ENCODE results near the gene DOC2A. TPM values are rescaled to one million over a fixed set of nuclear protein-coding genes. Genes with fewer than 3 reads are reported as not detected.
"Not testable (repeated sequence)": the region's sequence is repeated elsewhere in the genome, so short reads cannot be mapped to it uniquely, and the experiment has no call there.

The DOC2A gene
- total RNA-seq, 1 experiment from 2014 or later: not detected

DNA sequence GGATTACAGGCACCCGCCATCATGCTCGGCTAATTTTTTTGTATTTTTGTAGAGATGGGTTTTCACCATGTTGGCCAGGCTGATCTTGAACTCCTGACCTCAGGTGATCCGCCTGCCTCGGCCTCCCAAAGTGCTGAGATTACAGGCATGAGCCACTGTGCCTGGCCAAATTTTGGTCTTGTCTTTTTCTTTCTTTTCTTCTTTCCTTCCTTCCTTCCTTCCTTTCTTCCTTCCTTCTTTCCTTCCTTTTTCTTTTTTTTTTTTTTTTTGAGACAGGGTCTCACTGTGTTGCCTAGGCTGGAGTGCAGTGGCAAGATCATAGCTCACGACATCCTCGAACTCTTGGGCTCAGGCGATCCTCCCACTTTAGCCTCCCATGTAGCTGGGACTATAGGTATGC, 4.6 kb upstream of the DOC2A start:
- not testable (repeated sequence) for H3K4me3 ChIP-seq (ENCODE audit: low read length); H3K4me1 ChIP-seq (ENCODE audit: low read length); H2AFZ ChIP-seq (ENCODE audit: low read length); H3K9me2 ChIP-seq (replicated peaks; ENCODE audit: insufficient read depth, low read length); H3K9me3 ChIP-seq (ENCODE audit: low read length); H4K20me1 ChIP-seq (ENCODE audit: insufficient read depth, low read depth, low read length); H3K4me2 ChIP-seq (ENCODE audit: low read depth, low read length, poor library complexity, severe bottlenecking); H3K79me2 ChIP-seq (ENCODE audit: low read length); H3K36me3 ChIP-seq (ENCODE audit: insufficient read depth, low read length); DNase-seq; H3K27me3 ChIP-seq (ENCODE audit: low read length); H3K27ac ChIP-seq (ENCODE audit: low read length); H3K9ac ChIP-seq (ENCODE audit: low read length)

DNA sequence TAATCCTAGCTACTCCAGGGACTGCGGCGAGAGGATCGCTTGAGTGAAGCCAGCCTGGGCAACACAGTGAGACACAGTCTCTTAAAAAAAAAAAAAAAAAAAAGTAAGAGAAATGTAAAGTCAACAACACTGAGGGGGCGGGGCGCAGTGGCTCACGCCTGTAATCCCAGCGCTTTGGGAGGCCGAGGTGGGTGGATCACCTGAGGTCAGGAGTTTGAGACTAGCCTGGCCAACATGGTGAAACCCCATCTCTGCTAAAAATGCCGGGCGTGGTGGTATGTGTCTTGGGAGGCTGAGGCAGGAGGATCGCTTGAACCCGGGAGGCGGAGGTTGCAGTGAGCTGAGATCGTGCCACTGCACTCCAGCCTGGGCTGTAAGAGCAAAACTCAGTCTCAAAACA, 1.8 kb upstream of the DOC2A start:
- not testable (repeated sequence) for H4K20me1 ChIP-seq (ENCODE audit: insufficient read depth, low read depth, low read length); H3K4me2 ChIP-seq (ENCODE audit: low read depth, low read length, poor library complexity, severe bottlenecking); H3K9ac ChIP-seq (ENCODE audit: low read length); H3K36me3 ChIP-seq (ENCODE audit: insufficient read depth, low read length); H3K9me2 ChIP-seq (replicated peaks; ENCODE audit: insufficient read depth, low read length); H3K4me1 ChIP-seq (ENCODE audit: low read length); H3K27me3 ChIP-seq (ENCODE audit: low read length); H3K9me3 ChIP-seq (ENCODE audit: low read length); DNase-seq; H3K79me2 ChIP-seq (ENCODE audit: low read length); H3K4me3 ChIP-seq (ENCODE audit: low read length); H2AFZ ChIP-seq (ENCODE audit: low read length); H3K27ac ChIP-seq (ENCODE audit: low read length)

DNA sequence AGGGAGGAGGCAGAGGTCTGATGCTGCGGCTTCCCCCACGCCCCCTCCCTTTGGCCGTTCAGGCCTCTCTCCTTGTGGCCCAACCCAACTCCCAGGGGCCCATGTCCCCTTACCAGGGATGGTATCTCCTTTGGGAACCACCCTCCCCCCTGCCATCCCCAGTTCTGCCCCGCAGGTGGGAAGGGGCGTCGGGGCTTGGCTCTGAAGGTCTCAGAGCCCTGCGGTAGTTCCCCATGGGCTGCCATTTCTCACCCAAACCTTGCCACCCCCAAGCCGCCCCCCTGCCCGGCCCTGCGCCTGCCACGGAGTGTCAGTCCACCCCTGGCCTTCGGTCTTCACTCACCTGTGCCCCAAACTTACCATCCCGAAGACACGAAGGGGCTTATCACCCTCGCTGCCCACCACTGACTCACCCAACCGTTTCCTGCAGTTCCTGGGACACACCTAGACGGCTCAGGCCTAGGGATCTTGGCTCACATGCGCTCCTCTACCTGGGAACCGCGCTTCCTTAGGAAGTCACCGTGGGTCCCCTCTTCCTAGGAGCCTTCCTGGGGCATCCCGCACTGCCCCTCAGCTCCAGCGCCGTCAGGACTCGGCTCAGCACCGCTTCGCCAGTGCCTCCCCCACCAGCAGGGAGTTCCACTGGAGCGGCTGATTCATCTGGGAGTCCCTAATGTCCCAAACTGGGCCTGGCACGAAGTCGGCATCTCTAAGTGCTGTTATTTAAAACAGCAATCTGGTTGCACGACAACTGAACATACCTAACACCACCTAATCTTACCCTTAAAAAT, 1.1 kb upstream of the DOC2A start:
- no peaks in the 10 kb centered on the region for H3K9me2 ChIP-seq (replicated peaks; ENCODE audit: insufficient read depth, low read length)
- peaks cover 6% of the 10 kb centered on the region for H3K4me1 ChIP-seq (ENCODE audit: low read length)
- no peaks in the 10 kb centered on the region for H3K79me2 ChIP-seq (ENCODE audit: low read length)
- H3K36me3 ChIP-seq (ENCODE audit: insufficient read depth, low read length): no peaks in the 10 kb centered on the region
- H4K20me1 ChIP-seq (ENCODE audit: insufficient read depth, low read depth, low read length): no peaks in the 10 kb centered on the region
- 0 out of 2 replicates have a peak overlapping the region, but pooled peaks have one; percentile 30 for H3K9ac ChIP-seq (ENCODE audit: low read length)
- no peak overlapping the region for H2AFZ ChIP-seq (ENCODE audit: low read length)
- H3K27ac ChIP-seq (ENCODE audit: low read length): no peak overlapping the region
- no peak overlapping the region; the same call in 1 of the 2 replicates for H3K4me3 ChIP-seq (ENCODE audit: low read length)
- no peak for DNase-seq
- H3K27me3 ChIP-seq (ENCODE audit: low read length): no peaks in the 10 kb centered on the region
- H3K9me3 ChIP-seq (ENCODE audit: low read length): no peaks in the 10 kb centered on the region
- no peak overlapping the region for H3K4me2 ChIP-seq (ENCODE audit: low read depth, low read length, poor library complexity, severe bottlenecking)

DNA sequence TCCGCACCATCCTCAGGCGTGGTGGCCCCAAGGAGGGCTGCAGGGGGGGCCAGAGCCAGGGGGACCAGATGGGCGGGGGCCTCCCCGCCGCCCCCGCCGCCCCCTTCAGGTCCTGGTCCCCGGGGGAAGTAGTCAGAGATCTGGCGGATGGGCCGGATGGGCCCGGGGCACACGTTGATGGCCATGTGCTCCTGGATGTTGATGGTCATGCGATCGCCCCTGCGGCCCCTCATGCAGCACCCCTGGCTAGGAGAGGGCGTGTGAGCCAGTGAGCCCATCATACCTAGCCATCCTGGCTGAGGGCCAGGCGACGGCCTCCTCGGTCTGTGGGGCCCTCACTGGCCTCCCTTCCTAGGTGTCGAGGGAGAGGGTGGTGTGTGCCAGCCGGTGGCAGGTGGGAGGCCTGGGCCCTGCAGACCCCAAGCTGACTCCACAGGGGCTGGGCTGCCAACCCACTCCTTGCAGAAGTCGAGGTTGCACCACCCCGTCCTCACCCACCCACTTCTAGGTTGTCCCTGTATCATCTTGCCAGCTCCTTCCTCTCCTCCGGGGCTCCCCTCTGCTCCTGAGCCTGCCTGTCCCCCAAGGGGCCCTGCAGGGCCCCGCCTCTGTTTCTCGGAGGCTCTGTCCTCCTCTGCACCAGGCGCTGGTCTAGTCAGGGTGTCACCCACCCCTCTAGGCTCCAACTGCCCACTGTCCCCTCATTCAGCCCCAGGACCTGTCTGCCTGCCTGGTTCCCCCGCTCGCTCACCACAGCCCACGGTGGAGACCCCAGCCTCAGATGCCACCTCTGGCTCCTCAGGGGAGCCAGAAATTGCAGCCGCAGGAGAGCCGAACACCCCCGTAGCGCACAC, 610 bp downstream of the DOC2A start:
- peak overlapping the region; percentile 47 for H3K4me2 ChIP-seq (ENCODE audit: low read depth, low read length, poor library complexity, severe bottlenecking)
- 0 out of 2 replicates have a peak, but pooled peaks cover 5% of the 10 kb centered on the region for H4K20me1 ChIP-seq (ENCODE audit: insufficient read depth, low read depth, low read length)
- no peaks in the 10 kb centered on the region for H3K27me3 ChIP-seq (ENCODE audit: low read length)
- H3K79me2 ChIP-seq (ENCODE audit: low read length): no peaks in the 10 kb centered on the region
- no peaks in the 10 kb centered on the region for H3K36me3 ChIP-seq (ENCODE audit: insufficient read depth, low read length)
- H3K9me3 ChIP-seq (ENCODE audit: low read length): no peaks in the 10 kb centered on the region
- H3K9me2 ChIP-seq (replicated peaks; ENCODE audit: insufficient read depth, low read length): no peaks in the 10 kb centered on the region
- H3K27ac ChIP-seq (ENCODE audit: low read length): no peak overlapping the region
- peak overlapping the region; percentile 48; the same call in 1 of the 2 replicates for H3K4me3 ChIP-seq (ENCODE audit: low read length)
- H2AFZ ChIP-seq (ENCODE audit: low read length): no peak overlapping the region
- DNase-seq: no peak
- H3K4me1 ChIP-seq (ENCODE audit: low read length): peaks cover 14% of the 10 kb centered on the region
- no peak overlapping the region for H3K9ac ChIP-seq (ENCODE audit: low read length)

DNA sequence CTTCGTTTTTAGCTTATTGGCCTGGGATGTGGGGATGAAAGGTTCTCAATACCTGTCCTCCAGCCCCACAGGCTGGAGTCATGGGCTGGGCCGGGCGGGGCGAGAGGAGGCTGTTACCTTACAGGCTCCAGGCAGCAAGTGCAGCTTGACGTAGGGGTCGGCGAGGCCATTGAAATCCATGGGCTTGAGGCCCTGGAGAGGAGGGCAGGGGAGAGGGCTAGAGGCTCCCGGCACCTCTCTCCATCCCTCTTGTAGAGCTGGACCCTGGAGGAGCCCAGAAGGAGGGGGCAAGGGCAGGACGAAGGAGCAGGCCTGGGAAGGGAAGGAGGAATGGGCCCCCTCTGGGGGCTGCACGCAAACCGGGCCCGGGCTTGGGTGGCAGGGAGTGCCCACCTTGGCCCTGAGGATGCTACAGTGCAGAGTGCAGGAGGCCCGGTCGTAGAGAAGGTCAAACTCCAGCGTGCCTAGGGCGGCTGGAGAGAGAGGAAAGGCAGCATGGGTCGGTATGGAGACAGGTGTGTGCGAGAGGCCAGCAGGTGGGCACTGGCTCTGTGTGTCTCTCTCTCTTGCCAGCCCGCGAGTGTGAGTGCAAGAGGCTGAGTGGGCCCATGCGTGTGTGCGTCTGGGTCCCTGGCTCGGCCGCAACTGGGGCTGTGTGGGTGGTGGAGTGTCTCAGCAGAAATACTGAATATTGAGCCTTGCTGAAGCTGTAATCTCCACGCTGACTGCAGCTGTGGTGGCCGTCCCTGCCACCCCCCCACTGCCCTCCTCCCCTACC, 1.6 kb downstream of the DOC2A start:
- no peaks in the 10 kb centered on the region for H3K36me3 ChIP-seq (ENCODE audit: insufficient read depth, low read length)
- H2AFZ ChIP-seq (ENCODE audit: low read length): no peak overlapping the region
- no peaks in the 10 kb centered on the region for H3K27me3 ChIP-seq (ENCODE audit: low read length)
- 0 out of 2 replicates have a peak, but pooled peaks cover 5% of the 10 kb centered on the region for H4K20me1 ChIP-seq (ENCODE audit: insufficient read depth, low read depth, low read length)
- H3K4me3 ChIP-seq (ENCODE audit: low read length): no peak overlapping the region
- H3K4me2 ChIP-seq (ENCODE audit: low read depth, low read length, poor library complexity, severe bottlenecking): no peak overlapping the region
- no peak for DNase-seq
- H3K27ac ChIP-seq (ENCODE audit: low read length): no peak overlapping the region
- no peaks in the 10 kb centered on the region for H3K9me3 ChIP-seq (ENCODE audit: low read length)
- no peak overlapping the region for H3K9ac ChIP-seq (ENCODE audit: low read length)
- no peaks in the 10 kb centered on the region for H3K79me2 ChIP-seq (ENCODE audit: low read length)
- no peaks in the 10 kb centered on the region for H3K9me2 ChIP-seq (replicated peaks; ENCODE audit: insufficient read depth, low read length)
- peaks cover 22% of the 10 kb centered on the region for H3K4me1 ChIP-seq (ENCODE audit: low read length)

DNA sequence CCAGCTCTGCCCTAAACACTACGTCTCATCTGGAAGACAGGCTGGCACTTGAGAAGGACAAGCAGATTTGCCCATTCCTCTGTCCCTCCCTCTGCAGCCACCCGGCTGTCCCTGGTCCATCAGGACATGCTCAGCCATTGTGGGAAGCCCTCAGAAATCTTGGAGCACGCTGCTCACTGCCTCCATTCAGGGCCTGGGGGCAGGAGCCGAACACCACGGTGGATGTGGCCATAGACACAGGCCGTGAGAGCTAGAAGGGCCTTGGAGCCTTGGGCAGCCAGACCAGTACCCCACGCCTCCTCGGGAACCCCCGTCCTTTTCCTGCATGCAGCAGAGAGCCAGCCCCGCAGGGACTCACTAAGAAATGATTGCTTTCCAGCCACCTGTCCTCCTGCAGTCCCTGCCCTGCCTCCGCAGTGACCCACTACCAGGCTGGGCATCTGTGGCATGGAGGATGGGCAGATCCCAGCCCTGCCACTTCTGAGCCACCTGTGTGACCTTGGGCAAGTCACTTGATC, 3.4 kb downstream of the DOC2A start:
- Histone ChIP-seq H3K9me3 (ENCODE audit: low read length) (no peaks in the 10 kb centered on the region), H3K9ac (ENCODE audit: low read length) (no peak overlapping the region), H4K20me1 (ENCODE audit: insufficient read depth, low read depth, low read length) (0 out of 2 replicates have a peak, but pooled peaks cover 10% of the 10 kb centered on the region), H3K4me1 (ENCODE audit: low read length) (peaks cover 25% of the 10 kb centered on the region), H3K4me3 (ENCODE audit: low read length) (no peak overlapping the region), H2AFZ (ENCODE audit: low read length) (no peak overlapping the region), H3K4me2 (ENCODE audit: low read depth, low read length, poor library complexity, severe bottlenecking) (no peak overlapping the region), H3K36me3 (ENCODE audit: insufficient read depth, low read length) (no peaks in the 10 kb centered on the region), H3K27me3 (ENCODE audit: low read length) (no peaks in the 10 kb centered on the region), H3K79me2 (ENCODE audit: low read length) (no peaks in the 10 kb centered on the region), H3K27ac (ENCODE audit: low read length) (no peak overlapping the region), H3K9me2 (replicated peaks; ENCODE audit: insufficient read depth, low read length) (no peaks in the 10 kb centered on the region)
- no peak for DNase-seq

DNA sequence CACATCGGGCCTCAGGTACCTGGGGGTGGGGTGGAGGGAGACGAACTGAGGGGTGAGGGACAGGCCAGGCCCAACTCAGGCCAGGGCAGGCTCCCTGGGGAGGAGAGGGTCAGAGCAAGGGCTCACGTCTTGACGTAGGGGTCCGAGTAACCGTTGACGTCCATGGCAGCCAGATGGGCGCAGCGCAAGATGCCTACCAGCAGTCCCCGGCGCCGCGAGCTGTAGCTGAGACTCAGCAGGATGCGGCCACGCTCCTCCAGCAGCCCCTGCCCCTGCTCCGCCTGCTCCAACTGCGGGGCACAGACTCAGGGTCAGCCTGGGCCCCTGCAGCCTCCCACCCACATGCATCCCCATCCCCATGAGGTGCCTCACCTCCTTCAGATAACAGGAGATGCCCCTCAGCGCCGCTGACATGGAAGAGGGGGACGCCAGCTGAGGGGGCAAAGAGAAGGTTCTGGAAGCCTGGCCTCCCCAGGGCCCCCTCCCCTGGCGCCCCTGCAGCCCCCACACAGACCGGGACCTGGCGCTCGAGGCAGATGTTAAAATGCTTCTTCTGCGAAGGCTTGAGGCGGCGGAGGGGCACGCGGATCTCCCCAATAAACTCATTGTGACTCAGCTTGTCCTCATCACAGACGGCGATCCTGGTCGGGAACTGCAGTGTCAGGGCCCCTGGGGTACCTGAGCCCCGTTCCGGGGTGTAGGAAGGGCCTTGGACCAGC, 4.0 kb downstream of the DOC2A start:
- Histone ChIP-seq H3K9me2 (replicated peaks; ENCODE audit: insufficient read depth, low read length) (no peaks in the 10 kb centered on the region), H3K79me2 (ENCODE audit: low read length) (no peaks in the 10 kb centered on the region), H3K27me3 (ENCODE audit: low read length) (no peaks in the 10 kb centered on the region), H3K4me3 (ENCODE audit: low read length) (no peak overlapping the region), H3K4me2 (ENCODE audit: low read depth, low read length, poor library complexity, severe bottlenecking) (no peak overlapping the region), H4K20me1 (ENCODE audit: insufficient read depth, low read depth, low read length) (0 out of 2 replicates have a peak, but pooled peaks cover 10% of the 10 kb centered on the region), H3K36me3 (ENCODE audit: insufficient read depth, low read length) (no peaks in the 10 kb centered on the region), H3K9me3 (ENCODE audit: low read length) (no peaks in the 10 kb centered on the region), H3K27ac (ENCODE audit: low read length) (no peak overlapping the region), H3K4me1 (ENCODE audit: low read length) (peaks cover 25% of the 10 kb centered on the region), H3K9ac (ENCODE audit: low read length) (no peak overlapping the region), H2AFZ (ENCODE audit: low read length) (no peak overlapping the region)
- no peak for DNase-seq

Measured in Karpas-422 (cell line).